HepG2 (cell line): ENCODE results near the gene KIAA0040. TPM values are rescaled to one million over a fixed set of nuclear protein-coding genes. Genes with fewer than 3 reads are reported as not detected.

Source experiments
- ATAC-seq: fragments of 200-7000 bp; cut with Tn5 transposase; 3 replicates; pipeline ENCODE4 v1.9.1; 2020; ENCODE audit warnings: mild to moderate bottlenecking, moderate library complexity
- BruUV-seq: library from RNA; stranded (reverse); fragments of 400-500 nt; replicated peaks from 2 replicates; lab custom pipeline; 2021; lab: Mats Ljungman, UMichigan
- CTCF ChIA-PET: fragments of 300-600 bp; formaldehyde crosslinking; extraction: SDS; loops from one replicate; lab custom pipeline; 2021; ENCODE audit warnings: low total read pairs, inconsistent platforms, low intra/inter-chr PET ratio; lab: Yijun Ruan, JAX
- POLR2A ChIA-PET: fragments of 350-600 bp; sonication (Branson Sonifier 250); formaldehyde crosslinking; loops from one replicate; lab custom pipeline; 2020; ENCODE audit warnings: antibody characterized with exemption, inconsistent platforms; lab: Yijun Ruan, JAX
- DNase-seq: peaks from one replicate; pipeline ENCODE4 v3.0.0-alpha.2; 2015; ENCODE audit warnings: low spot score
- FAIRE-seq: peaks from 3 replicates; lab custom pipeline; 2011; peaks lifted over from hg19 to GRCh38; lab: Jason Lieb, UNC
- H2AFZ ChIP-seq: one replicate; pipeline ENCODE4 v1.6.1; 2011; ENCODE audit warnings: low read length, inconsistent platforms
- H3K27ac ChIP-seq: fragments of 300-600 bp; 3 replicates; pipeline ENCODE4 v1.8.0; 2011; ENCODE audit warnings: mixed run types, mild to moderate bottlenecking, mixed read lengths, low read length, inconsistent platforms; ENCODE audit not compliant: insufficient read depth; ENCODE audit errors: extremely low read length
- H3K27me3 ChIP-seq, 2 experiments: fragments of 200-600 bp in 1 of 2; 2 replicates in 1 of 2; 3 replicates in 1 of 2; pipeline versions ENCODE4 v1.6.0 to v1.8.0; 2011; ENCODE audit warnings: low read length in 2 of 2, mild to moderate bottlenecking in 2 of 2, moderate library complexity in 2 of 2, inconsistent platforms in 1 of 2; ENCODE audit not compliant: insufficient read depth in 2 of 2, control insufficient read depth in 1 of 2
- H3K36me3 ChIP-seq, 2 experiments: fragments of 200-600 bp in 1 of 2; replicated peaks in 1 of 2; 2 replicates in 1 of 2; 3 replicates in 1 of 2; pipeline versions ENCODE4 v1.5.1 to v1.8.0; 2011; ENCODE audit warnings: low read length in 2 of 2, inconsistent platforms in 1 of 2; ENCODE audit not compliant: insufficient read depth in 2 of 2, control insufficient read depth in 1 of 2
- H3K4me1 ChIP-seq: 2 replicates; pipeline ENCODE4 v1.5.1; 2012; ENCODE audit warnings: low read length, inconsistent platforms; ENCODE audit not compliant: insufficient read depth
- H3K4me2 ChIP-seq: 2 replicates; pipeline ENCODE4 v1.6.0; 2011; ENCODE audit warnings: low read depth, low read length, inconsistent platforms
- H3K4me3 ChIP-seq, 3 experiments: fragments of 200-600 bp in 1 of 3; sonication (generic), shearing (Covaris generic) in 1 of 3; replicated peaks in 1 of 3; 2 replicates each; pipeline ENCODE4 v1.5.1; 2011 to 2016; ENCODE audit warnings: low read length in 3 of 3, inconsistent platforms in 2 of 3, low read depth in 2 of 3, mild to moderate bottlenecking in 2 of 3, control low read depth in 1 of 3, mixed read lengths in 1 of 3; ENCODE audit not compliant: insufficient read depth in 1 of 3
- H3K79me2 ChIP-seq: one replicate; pipeline ENCODE4 v1.6.1; 2011; ENCODE audit warnings: low read length, inconsistent platforms; ENCODE audit not compliant: insufficient read depth
- H3K9ac ChIP-seq: 2 replicates; pipeline ENCODE4 v1.6.0; 2011; ENCODE audit warnings: mild to moderate bottlenecking, low read depth, low read length, inconsistent platforms; ENCODE audit not compliant: insufficient read depth
- H3K9me3 ChIP-seq: 2 replicates; pipeline ENCODE4 v1.5.1; 2012; ENCODE audit warnings: mild to moderate bottlenecking, low read length
- H4K20me1 ChIP-seq: 2 replicates; pipeline ENCODE4 v1.6.0; 2011; ENCODE audit warnings: inconsistent platforms, mild to moderate bottlenecking, low read length, moderate library complexity; ENCODE audit not compliant: insufficient read depth
- CREB1 ChIP-seq, 2 experiments: fragments of 450-650 bp in 1 of 2; IDR thresholded peaks; 2 replicates each; pipeline ENCODE4 v1.6.1; 2016 to 2017; ENCODE audit warnings: control low read depth in 1 of 2, mild to moderate bottlenecking in 1 of 2, missing compliant biosample characterization in 1 of 2, missing genetic modification characterization in 1 of 2
- ELF4 ChIP-seq: sonication (generic); formaldehyde crosslinking; IDR thresholded peaks from 2 replicates; pipeline ENCODE4 v1.5.0; 2020; ENCODE audit warnings: missing genetic modification reagents, mild to moderate bottlenecking, moderate library complexity, borderline replicate concordance
- PHF21A ChIP-seq: sonication (generic); formaldehyde crosslinking; IDR thresholded peaks from 2 replicates; pipeline ENCODE4 v1.5.0; 2020; ENCODE audit warnings: mild to moderate bottlenecking, missing genetic modification reagents
- RBFOX2 ChIP-seq: fragments of 200-400 bp; formaldehyde crosslinking; IDR thresholded peaks from 2 replicates; pipeline ENCODE4 v1.6.1; 2017; ENCODE audit warnings: low read depth, mild to moderate bottlenecking, low read length
- SAP130 ChIP-seq: IDR thresholded peaks from 2 replicates; pipeline ENCODE4 v1.6.1; 2016; ENCODE audit warnings: low read depth
- SETDB1 ChIP-seq: sonication (generic); formaldehyde crosslinking; IDR thresholded peaks from 2 replicates; pipeline ENCODE4 v1.5.1; 2020; ENCODE audit warnings: missing genetic modification reagents, mild to moderate bottlenecking, borderline replicate concordance
- TGIF2 ChIP-seq: IDR thresholded peaks from 2 replicates; pipeline ENCODE4 v1.6.1; 2016; ENCODE audit warnings: control low read depth, missing compliant biosample characterization
- ZBTB7B ChIP-seq: sonication (generic); formaldehyde crosslinking; IDR thresholded peaks from 2 replicates; pipeline ENCODE4 v1.4.0; 2020; ENCODE audit warnings: missing genetic modification reagents
- ZNF235 ChIP-seq: sonication (generic); formaldehyde crosslinking; IDR thresholded peaks from 2 replicates; pipeline ENCODE4 v1.8.1; 2023; ENCODE audit warnings: mild to moderate bottlenecking, missing genetic modification reagents, borderline replicate concordance
- ZNF670 ChIP-seq: sonication (generic); formaldehyde crosslinking; IDR thresholded peaks from 2 replicates; pipeline ENCODE4 v1.8.0; 2022; ENCODE audit warnings: mild to moderate bottlenecking, missing genetic modification reagents, borderline replicate concordance
- ZNF703 ChIP-seq: sonication (generic); formaldehyde crosslinking; IDR thresholded peaks from 2 replicates; pipeline ENCODE4 v1.5.1; 2020; ENCODE audit warnings: missing genetic modification reagents, mild to moderate bottlenecking, moderate library complexity, borderline replicate concordance
- ZNF776 ChIP-seq: sonication (generic); formaldehyde crosslinking; IDR thresholded peaks from 2 replicates; pipeline ENCODE4 v1.4.0; 2020; ENCODE audit warnings: mild to moderate bottlenecking, missing genetic modification reagents
- WGBS: methylation state at CpG from one replicate; pipeline ENCODE4 v1.1.6; 2017; ENCODE audit warnings: low lambda C conversion rate; 5-methylcytosine and 5-hydroxymethylcytosine counted together
- in situ Hi-C: cut with HindIII; loops from 2 replicates; pipeline ENCODE4 v1.10.0; 2017; ENCODE audit warnings: low pct_unique_long_range_greater_than_20kb; ENCODE audit not compliant: extremely low pct_ligation_motif_present
- intact Hi-C: fragments of 100-400 bp; cut with micrococcal nuclease; formaldehyde crosslinking; loops from one replicate; pipeline ENCODE4 v1.10.0; 2022; ENCODE audit not compliant: unreplicated experiment
- polyA plus RNA-seq, 8 experiments: library from polyadenylated mRNA; depleted of rRNA in 3 of 8; stranded (reverse) in 7 of 8; unstranded in 1 of 8; fragments of >200 nt; fragmentation: Illumina TruSeq in 4 of 8; extraction: Trizol in 4 of 8; gene quantifications; 2 replicates each; pipeline versions ENCODE4 v1.2.1 to v1.2.3, GENCODE V29; 2011 to 2016; ENCODE audit warnings: low read depth in 4 of 8, missing spikeins in 1 of 8, mixed read lengths in 1 of 8; ENCODE audit not compliant: insufficient read depth in 1 of 8
- total RNA-seq, 5 experiments: library from RNA; depleted of rRNA; stranded (reverse); fragments of >200 nt; fragmentation: Illumina TruSeq; extraction: Trizol; gene quantifications; 2 replicates each; pipeline ENCODE4 v1.2.3, GENCODE V29; 2016; ENCODE audit warnings: low read depth in 1 of 5
- TF ChIP-seq, protein P1 (sequence below): sonication (generic); formaldehyde crosslinking; IDR thresholded peaks from 2 replicates; pipeline ENCODE4 v1.5.1; 2020; ENCODE audit warnings: mild to moderate bottlenecking, missing genetic modification reagents, moderate library complexity

Gene KIAA0040
- total and polyA plus RNA-seq, 2 of the 13 experiments (the other 11 are each of a cell fraction or from before 2014, with no cell fraction given): 0.24 to 0.26 TPM

GRCh38 chr1:175208773-175209492, 16.4 kb upstream of the KIAA0040 start (continued):
- TF ChIP-seq RBFOX2 (no peak), ZNF235 (CRISPR knock-in tag) (no peak), ZNF670 (CRISPR knock-in tag) (no peak)

- FAIRE-seq (no peak), ATAC-seq (no peak), DNase-seq (no peak)
- no peak overlapping the region for H2AFZ ChIP-seq
- H3K79me2 ChIP-seq: no peaks in the 10 kb centered on the region
- H4K20me1 ChIP-seq: no peaks in the 10 kb centered on the region
- in situ Hi-C loops (no loop called here), intact Hi-C loops (no loop called here)
- H3K9me3 ChIP-seq: no peaks in the 10 kb centered on the region
- H3K4me1 ChIP-seq: no peaks in the 10 kb centered on the region
- no TSS peak for BruUV-seq
- 4% methylated on average over 2 of the region's 2 CpGs for WGBS
- H3K27me3 ChIP-seq: no peaks in the 10 kb centered on the region
- CTCF ChIA-PET: no interaction called here
- no peaks in the 10 kb centered on the region for H3K36me3 ChIP-seq
- H3K4me2 ChIP-seq: no peak overlapping the region
- no peak overlapping the region for H3K9ac ChIP-seq
- TF ChIP-seq PHF21A (CRISPR knock-in tag) (no peak), ZNF776 (CRISPR knock-in tag) (no peak), TGIF2 (CRISPR knock-in tag) (no peak), ZNF703 (CRISPR knock-in tag) (no peak), ELF4 (CRISPR knock-in tag) (no peak), SAP130 (CRISPR knock-in tag) (no peak), ZBTB7B (CRISPR knock-in tag) (no peak), CREB1 (IDR thresholded peaks at IDR 0.05) (no peak), CREB1 (CRISPR knock-in tag; IDR thresholded peaks at IDR 0.05) (no peak), SETDB1 (CRISPR knock-in tag) (no peak)
- TF ChIP-seq, protein P1, sequence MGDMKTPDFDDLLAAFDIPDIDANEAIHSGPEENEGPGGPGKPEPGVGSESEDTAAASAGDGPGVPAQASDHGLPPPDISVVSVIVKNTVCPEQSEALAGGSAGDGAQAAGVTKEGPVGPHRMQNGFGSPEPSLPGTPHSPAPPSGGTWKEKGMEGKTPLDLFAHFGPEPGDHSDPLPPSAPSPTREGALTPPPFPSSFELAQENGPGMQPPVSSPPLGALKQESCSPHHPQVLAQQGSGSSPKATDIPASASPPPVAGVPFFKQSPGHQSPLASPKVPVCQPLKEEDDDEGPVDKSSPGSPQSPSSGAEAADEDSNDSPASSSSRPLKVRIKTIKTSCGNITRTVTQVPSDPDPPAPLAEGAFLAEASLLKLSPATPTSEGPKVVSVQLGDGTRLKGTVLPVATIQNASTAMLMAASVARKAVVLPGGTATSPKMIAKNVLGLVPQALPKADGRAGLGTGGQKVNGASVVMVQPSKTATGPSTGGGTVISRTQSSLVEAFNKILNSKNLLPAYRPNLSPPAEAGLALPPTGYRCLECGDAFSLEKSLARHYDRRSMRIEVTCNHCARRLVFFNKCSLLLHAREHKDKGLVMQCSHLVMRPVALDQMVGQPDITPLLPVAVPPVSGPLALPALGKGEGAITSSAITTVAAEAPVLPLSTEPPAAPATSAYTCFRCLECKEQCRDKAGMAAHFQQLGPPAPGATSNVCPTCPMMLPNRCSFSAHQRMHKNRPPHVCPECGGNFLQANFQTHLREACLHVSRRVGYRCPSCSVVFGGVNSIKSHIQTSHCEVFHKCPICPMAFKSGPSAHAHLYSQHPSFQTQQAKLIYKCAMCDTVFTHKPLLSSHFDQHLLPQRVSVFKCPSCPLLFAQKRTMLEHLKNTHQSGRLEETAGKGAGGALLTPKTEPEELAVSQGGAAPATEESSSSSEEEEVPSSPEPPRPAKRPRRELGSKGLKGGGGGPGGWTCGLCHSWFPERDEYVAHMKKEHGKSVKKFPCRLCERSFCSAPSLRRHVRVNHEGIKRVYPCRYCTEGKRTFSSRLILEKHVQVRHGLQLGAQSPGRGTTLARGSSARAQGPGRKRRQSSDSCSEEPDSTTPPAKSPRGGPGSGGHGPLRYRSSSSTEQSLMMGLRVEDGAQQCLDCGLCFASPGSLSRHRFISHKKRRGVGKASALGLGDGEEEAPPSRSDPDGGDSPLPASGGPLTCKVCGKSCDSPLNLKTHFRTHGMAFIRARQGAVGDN (CRISPR knock-in tag): no peak
- TF ChIP-seq, all 625 proteins: peak for 0
- POLR2A ChIA-PET: no interaction called here
- Histone ChIP-seq H3K27ac (no peak overlapping the region), H3K4me3 (no peak overlapping the region)
Measured at GRCh38 chr1:175207971-175208370, 15.4 kb upstream of the KIAA0040 start.
